ENCODE data around the gene TMEM271.
"Not testable (repeated sequence)": the region's sequence is repeated elsewhere in the genome, so short reads cannot be mapped to it uniquely, and the experiment has no call there.

TMEM271 gene

DNA sequence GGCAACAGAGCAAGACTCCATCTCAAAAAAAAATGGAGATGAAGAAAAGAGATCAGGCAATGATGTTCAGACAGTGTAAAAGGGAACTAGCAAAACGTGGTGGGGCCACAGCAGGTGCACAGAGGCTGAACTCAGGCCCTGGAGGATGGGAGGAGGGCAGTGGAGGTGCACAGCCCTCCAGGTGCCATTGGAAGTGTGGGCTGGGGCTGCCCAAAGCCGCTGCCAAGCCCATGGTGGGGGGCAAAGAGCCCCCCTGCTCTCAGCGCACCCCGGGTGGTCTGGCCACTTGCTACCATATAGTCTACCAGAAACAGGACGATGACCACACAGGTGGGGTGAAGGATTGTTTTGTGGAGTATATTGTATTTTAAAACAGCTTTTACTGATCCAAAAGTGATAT lies 7.1 kb downstream of the TMEM271 start:
- CTCF ChIA-PET: no interaction called here
- no peak for DNase-seq (ENCODE audit: low spot score)
- no peak overlapping the region for H3K27ac ChIP-seq
- TF ChIP-seq, protein P1, sequence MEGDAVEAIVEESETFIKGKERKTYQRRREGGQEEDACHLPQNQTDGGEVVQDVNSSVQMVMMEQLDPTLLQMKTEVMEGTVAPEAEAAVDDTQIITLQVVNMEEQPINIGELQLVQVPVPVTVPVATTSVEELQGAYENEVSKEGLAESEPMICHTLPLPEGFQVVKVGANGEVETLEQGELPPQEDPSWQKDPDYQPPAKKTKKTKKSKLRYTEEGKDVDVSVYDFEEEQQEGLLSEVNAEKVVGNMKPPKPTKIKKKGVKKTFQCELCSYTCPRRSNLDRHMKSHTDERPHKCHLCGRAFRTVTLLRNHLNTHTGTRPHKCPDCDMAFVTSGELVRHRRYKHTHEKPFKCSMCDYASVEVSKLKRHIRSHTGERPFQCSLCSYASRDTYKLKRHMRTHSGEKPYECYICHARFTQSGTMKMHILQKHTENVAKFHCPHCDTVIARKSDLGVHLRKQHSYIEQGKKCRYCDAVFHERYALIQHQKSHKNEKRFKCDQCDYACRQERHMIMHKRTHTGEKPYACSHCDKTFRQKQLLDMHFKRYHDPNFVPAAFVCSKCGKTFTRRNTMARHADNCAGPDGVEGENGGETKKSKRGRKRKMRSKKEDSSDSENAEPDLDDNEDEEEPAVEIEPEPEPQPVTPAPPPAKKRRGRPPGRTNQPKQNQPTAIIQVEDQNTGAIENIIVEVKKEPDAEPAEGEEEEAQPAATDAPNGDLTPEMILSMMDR (conservative IDR thresholded peaks at IDR 0.05; ENCODE audit: low read depth): no peak
- POLR2A ChIA-PET (ENCODE audit: low non-redundant PET): no interaction called here

DNA sequence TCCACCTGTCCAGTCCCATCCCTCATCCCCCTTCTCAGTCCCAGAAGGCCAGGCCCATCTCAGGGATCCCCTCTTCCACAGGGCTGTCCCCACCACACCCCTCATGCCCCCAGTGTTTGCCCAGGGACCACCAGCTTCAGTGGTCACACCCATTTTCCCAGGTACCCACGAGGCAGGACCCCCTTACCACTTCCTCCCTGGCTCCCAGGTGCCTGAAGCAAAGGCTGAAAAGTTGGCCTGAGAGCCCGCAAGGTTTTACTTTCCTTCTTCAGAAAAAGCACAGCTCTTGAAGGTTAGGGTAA lies 7.8 kb downstream of the TMEM271 start:
- DNase-seq (ENCODE audit: low spot score): no peak
- POLR2A ChIA-PET (ENCODE audit: low non-redundant PET): no interaction called here
- no peak overlapping the region for H3K27ac ChIP-seq
- CTCF ChIA-PET: no interaction called here
- TF ChIP-seq, protein P1 (conservative IDR thresholded peaks at IDR 0.05; ENCODE audit: low read depth): no peak

DNA sequence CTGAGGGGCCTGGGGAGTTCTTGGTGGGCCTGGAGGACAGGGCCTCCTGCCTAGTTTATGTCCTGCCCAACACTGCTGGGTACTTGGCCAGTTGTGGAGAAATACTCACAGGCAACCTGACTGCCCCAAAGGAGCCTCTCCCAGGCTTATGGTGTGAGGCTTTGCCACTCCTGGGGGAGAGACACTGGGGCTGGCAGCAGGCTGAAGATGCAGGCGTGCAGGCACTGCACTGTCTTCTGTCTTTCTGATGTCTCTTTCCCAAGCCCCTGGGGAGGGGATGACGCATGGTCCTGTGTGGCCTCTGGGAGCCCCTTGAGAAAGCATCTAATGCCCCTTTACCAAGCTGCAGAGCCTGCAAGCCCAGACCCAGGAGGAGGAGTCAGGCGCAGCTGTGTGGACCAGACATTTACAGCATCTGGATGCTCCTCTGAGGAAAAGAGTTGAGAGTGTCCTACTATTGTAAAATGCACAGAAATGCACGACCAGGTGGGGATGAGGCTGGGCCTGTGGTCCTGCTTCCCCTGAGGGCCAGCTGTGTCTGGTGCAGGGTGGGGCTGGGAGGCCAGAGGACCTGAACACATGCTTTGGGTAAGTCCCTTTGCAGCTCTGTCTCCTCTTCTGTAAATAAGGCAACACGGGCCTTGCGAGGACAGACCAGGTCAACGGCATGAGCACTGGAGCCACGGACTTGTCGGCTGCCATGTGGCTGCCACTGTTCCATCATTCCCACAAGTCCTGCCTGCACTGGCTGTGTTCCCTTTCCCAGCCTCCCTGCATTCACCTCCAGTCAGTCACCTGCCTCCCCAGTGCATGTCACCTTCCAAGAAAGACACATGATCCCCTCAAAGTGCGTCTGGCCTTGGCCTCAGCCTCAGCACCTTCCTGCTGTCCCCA lies 8.4 kb downstream of the TMEM271 start:
- no peak for DNase-seq (ENCODE audit: low spot score)
- H3K27ac ChIP-seq: no peak overlapping the region
- POLR2A ChIA-PET (ENCODE audit: low non-redundant PET): no interaction called here
- CTCF ChIA-PET: interaction anchor here (0.5 kb wide), 1 partner anchor 521 kb away, joined by 3 read pairs; no protein-coding TSS in a partner anchor
- TF ChIP-seq, protein P1 (conservative IDR thresholded peaks at IDR 0.05; ENCODE audit: low read depth): no peak

DNA sequence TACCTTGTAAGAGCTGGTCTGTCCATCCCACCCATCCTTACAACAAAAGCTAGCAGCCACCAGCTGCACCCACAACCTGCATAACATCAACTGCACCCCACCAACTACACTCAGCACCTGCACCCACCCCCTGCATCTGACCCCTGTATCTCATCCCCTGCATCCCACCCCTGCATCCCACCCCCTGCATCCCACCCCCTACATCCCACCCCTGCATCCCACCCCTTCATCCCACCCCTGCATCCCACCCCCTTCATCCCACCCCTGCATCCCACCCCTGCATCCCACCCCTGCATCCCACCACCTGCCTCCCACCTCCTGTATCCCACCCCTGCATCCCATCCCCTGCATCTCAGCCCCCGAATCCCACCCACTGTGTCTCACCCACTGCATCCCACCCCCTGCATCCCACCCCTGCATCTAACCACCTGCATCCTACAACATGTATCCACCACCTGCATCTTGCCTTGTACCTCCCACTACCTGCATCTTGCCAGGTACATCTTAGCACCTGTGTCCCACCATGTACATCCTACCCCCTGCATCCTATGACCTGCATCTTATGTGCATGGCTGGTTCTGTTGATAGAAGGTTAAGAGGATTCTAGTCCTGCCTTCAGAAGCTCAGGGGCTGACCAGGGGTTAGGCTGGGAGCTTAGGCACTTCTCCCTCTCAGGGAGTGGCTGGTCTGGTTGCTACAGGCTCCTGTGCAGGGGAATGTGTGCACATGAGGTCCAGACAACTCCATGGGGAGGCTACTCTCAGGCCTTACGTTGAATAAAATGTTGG lies 9.4 kb downstream of the TMEM271 start:
- CTCF ChIA-PET: no interaction called here
- peak; percentile 12 for DNase-seq (ENCODE audit: low spot score)
- TF ChIP-seq, protein P1 (conservative IDR thresholded peaks at IDR 0.05; ENCODE audit: low read depth): no peak
- POLR2A ChIA-PET (ENCODE audit: low non-redundant PET): no interaction called here
- H3K27ac ChIP-seq: no peak overlapping the region

DNA sequence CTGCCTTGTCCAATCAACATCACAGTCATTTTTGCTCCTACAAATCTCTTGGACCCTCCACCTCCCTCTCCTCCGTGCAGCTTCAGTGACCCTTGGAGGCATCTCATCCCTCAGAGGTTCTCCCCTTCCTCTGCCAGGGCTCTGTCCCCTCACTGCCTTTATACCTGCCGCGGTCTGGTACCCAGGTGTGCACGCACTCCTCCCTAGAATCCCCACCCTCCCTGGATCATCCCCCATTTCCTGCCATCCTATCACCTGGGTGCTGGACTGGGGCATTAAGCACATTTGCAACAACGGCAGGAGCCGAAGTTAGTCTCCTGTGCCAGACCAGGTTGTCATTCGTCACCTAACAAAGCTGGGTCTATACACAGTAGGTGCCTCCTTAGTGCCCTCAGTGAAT lies 10.1 kb downstream of the TMEM271 start:
- TF ChIP-seq, protein P1 (conservative IDR thresholded peaks at IDR 0.05; ENCODE audit: low read depth): no peak
- ChIA-PET POLR2A (ENCODE audit: low non-redundant PET) (no interaction called here), CTCF (no interaction called here)
- H3K27ac ChIP-seq: no peak overlapping the region
- DNase-seq (ENCODE audit: low spot score): no peak

DNA sequence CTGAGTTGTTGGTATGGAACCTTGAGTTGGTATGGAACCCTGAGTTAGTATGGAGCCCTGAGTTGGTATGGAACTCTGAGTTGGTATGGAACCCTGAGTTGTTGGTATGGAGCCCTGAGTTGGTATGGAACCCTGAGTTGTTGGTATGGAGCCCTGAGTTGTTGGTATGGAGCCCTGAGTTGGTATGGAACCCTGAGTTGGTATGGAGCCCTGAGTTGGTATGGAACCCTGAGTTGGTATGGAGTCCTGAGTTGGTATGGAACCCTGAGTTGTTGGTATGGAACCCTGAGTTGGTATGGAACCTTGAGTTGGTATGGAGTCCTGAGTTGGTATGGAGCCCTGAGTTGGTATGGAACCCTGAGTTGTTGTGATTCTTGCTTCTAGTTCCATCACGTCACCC lies 10.5 kb downstream of the TMEM271 start:
- H3K27ac ChIP-seq; CTCF ChIA-PET; DNase-seq (ENCODE audit: low spot score); POLR2A ChIA-PET (ENCODE audit: low non-redundant PET): not testable (repeated sequence)

DNA sequence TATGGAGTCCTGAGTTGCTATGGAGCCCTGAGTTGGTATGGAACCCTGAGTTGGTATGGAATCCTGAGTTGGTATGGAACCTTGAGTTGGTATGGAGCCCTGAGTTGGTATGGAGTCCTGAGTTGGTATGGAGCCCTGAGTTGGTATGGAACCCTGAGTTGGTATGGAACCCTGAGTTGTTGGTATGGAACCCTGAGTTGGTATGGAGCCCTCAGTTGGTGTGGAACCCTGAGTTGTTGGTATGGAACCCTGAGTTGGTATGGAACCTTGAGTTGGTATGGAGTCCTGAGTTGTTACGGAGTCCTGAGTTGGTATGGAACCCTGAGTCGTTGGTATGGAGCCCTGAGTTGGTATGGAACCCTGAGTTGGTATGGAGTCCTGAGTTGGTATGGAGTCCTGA lies 13.6 kb downstream of the TMEM271 start:
- H3K27ac ChIP-seq; DNase-seq (ENCODE audit: low spot score); CTCF ChIA-PET; POLR2A ChIA-PET (ENCODE audit: low non-redundant PET): not testable (repeated sequence)

Measured in RWPE1 (cell line).